Mesenchymal stem cell (in vitro differentiated cells and primary cell): ENCODE measurements around the gene SRSF1. TPM values are rescaled to one million over a fixed set of nuclear protein-coding genes. Genes with fewer than 3 reads are reported as not detected.

Source experiments
- small RNA-seq: library from polyadenylated mRNA; stranded (forward); fragments of <200 nt; extraction: miRNeasy Mini kit (QIAGEN cat#:217004); gene quantifications from one replicate; pipeline ENCODE3, GENCODE V24; 2013; ENCODE audit warnings: low read depth

Gene SRSF1

Small RNAs within 50 kb of the gene (small RNA-seq; reads per million reads assigned to genes)
- not detected for gene AC015813.4
